ENCODE results near the gene MYO18A.

- TF ChIP-seq CTCF (IDR thresholded peaks at IDR 0.05; ENCODE audit: low read depth, low read length) (no peak), EZH2phosphoT487 (IDR thresholded peaks at IDR 0.05; ENCODE audit: low read depth) (no peak)
Observed at GRCh38 chr17:29165261-29165660, 14.9 kb downstream of the MYO18A start.
